Measurements from ENCODE around the gene ARMH4.
"Not testable (repeated sequence)": the region's sequence is repeated elsewhere in the genome, so short reads cannot be mapped to it uniquely, and the experiment has no call there.

ARMH4 gene

DNA sequence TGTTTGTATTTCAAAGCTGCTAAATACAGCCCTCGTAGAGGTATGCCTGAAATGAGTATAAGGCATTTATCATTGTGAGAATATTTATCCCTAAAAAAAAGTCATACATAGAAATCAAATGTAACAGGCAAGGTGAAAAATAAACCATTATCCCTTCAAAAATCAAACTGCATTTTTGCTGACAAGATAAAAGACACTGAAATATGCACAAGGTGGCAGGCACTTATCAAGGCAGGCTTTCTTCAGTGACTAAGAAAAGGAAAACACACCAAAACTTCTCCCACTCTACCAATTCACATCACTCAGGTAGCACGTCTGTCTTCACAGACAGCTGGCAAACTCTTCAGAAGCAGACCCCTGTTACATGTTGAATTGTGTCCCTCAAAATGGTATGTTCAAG lies 23.6 kb downstream of the ARMH4 start:
- no peak for DNase-seq (ENCODE audit: low read depth, low spot score)
- TF ChIP-seq SUZ12 (IDR thresholded peaks at IDR 0.05; ENCODE audit: extremely low read depth, insufficient read depth, insufficient read length) (no peak), YY1 (IDR thresholded peaks at IDR 0.05; ENCODE audit: insufficient read depth, insufficient read length) (no peak), ZNF274 (IDR thresholded peaks at IDR 0.05; ENCODE audit: low read depth, low read length) (no peak)
- Histone ChIP-seq H3K36me3 (ENCODE audit: insufficient read depth, insufficient read length, low read length) (no peaks in the 10 kb centered on the region), H3K9me3 (ENCODE audit: insufficient read depth, low read length) (peaks cover 12% of the 10 kb centered on the region), H3K4me1 (ENCODE audit: insufficient read depth, insufficient read length) (no peaks in the 10 kb centered on the region), H3K27me3 (ENCODE audit: insufficient read depth, insufficient read length) (no peaks in the 10 kb centered on the region), H3K9ac (ENCODE audit: insufficient read length, low read depth) (no peak overlapping the region), H3K4me3 (ENCODE audit: insufficient read length, low read depth) (no peak overlapping the region)

DNA sequence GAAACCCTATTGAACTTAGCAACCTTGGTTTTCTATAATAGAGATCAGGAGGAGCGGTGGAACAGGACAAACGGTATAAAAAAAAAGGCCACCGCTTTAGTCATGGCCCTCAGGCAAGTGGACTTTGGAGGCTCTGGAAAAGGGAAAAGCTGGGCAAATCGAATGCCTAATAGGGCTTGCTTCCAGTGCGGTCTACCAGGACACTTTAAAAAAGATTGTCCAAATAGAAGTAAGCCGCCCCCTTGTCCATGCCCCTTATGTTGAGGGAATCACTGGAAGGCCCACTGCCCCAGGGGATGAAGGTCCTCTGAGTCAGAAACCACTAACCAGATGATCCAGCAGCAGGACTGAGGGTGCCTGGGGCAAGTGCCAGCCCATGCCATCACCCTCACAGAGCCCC lies 29.5 kb downstream of the ARMH4 start:
- H3K4me3 ChIP-seq (ENCODE audit: insufficient read length, low read depth); H3K27me3 ChIP-seq (ENCODE audit: insufficient read depth, insufficient read length); DNase-seq (ENCODE audit: low read depth, low spot score); H3K4me1 ChIP-seq (ENCODE audit: insufficient read depth, insufficient read length); H3K36me3 ChIP-seq (ENCODE audit: insufficient read depth, insufficient read length, low read length); H3K9ac ChIP-seq (ENCODE audit: insufficient read length, low read depth): not testable (repeated sequence)
- H3K9me3 ChIP-seq (ENCODE audit: insufficient read depth, low read length) = peaks cover 12% of the 10 kb centered on the region

DNA sequence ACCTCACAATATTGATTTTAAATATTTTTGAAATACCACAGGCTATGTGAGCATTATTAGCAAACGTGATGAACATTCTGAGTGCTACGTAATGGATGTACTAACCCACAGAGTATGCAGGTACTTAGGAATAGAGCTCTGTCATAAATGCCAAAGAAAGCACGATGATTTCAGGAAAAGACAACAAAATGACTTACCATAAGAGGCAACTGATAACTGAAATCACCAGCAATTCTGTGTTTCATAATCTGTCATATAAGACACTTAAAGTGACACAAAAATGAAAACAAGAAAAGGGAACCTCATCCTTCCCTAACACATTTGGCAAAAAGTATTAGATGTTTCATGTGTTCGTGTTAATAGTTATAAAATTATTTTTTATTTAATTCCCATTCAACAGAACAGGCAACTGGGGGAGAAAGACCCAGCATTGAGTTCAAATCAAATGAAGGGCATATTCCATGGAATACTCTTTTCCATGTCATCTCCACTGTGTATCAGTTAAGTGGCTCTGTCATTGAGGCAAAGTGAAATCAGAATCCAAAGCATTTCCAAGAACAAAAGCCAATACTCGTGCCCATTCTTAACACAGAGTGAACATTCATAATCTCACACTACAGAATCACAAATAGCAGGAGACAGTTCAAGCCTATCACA lies 30.4 kb downstream of the ARMH4 start:
- H3K4me1 ChIP-seq (ENCODE audit: insufficient read depth, insufficient read length) = no peaks in the 10 kb centered on the region
- no peak overlapping the region for H3K4me3 ChIP-seq (ENCODE audit: insufficient read length, low read depth)
- no peak for TF ChIP-seq YY1 (IDR thresholded peaks at IDR 0.05; ENCODE audit: insufficient read depth, insufficient read length)
- no peak for TF ChIP-seq SUZ12 (IDR thresholded peaks at IDR 0.05; ENCODE audit: extremely low read depth, insufficient read depth, insufficient read length)
- TF ChIP-seq ZNF274 (IDR thresholded peaks at IDR 0.05; ENCODE audit: low read depth, low read length) = no peak
- no peaks in the 10 kb centered on the region for H3K36me3 ChIP-seq (ENCODE audit: insufficient read depth, insufficient read length, low read length)
- peaks cover 12% of the 10 kb centered on the region for H3K9me3 ChIP-seq (ENCODE audit: insufficient read depth, low read length)
- H3K9ac ChIP-seq (ENCODE audit: insufficient read length, low read depth) = no peak overlapping the region
- H3K27me3 ChIP-seq (ENCODE audit: insufficient read depth, insufficient read length) = no peaks in the 10 kb centered on the region
- DNase-seq (ENCODE audit: low read depth, low spot score) = no peak

DNA sequence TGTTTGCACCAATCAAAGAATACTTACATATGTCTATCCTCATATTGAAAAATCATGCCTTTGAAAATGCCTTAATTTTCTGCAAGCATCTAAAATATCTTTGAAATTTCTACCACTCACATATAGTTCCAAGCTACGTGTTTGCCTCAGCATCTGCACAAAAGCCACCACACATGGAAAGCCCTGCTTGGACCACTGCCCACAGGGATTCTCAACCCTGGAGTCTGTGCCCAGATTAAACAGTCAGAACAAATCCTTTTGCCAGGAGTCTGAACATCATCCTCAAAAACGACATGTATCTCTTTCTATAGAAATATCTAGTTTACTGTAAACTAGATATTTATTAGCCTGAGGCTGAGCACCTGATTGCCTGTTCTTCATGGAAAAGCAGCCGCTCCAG lies 32.6 kb downstream of the ARMH4 start:
- no peaks in the 10 kb centered on the region for H3K27me3 ChIP-seq (ENCODE audit: insufficient read depth, insufficient read length)
- H3K4me3 ChIP-seq (ENCODE audit: insufficient read length, low read depth) = no peak overlapping the region
- no peaks in the 10 kb centered on the region for H3K4me1 ChIP-seq (ENCODE audit: insufficient read depth, insufficient read length)
- H3K9me3 ChIP-seq (ENCODE audit: insufficient read depth, low read length) = no peaks in the 10 kb centered on the region
- no peak for DNase-seq (ENCODE audit: low read depth, low spot score)
- H3K9ac ChIP-seq (ENCODE audit: insufficient read length, low read depth) = no peak overlapping the region
- no peaks in the 10 kb centered on the region for H3K36me3 ChIP-seq (ENCODE audit: insufficient read depth, insufficient read length, low read length)
- TF ChIP-seq ZNF274 (IDR thresholded peaks at IDR 0.05; ENCODE audit: low read depth, low read length) (no peak), YY1 (IDR thresholded peaks at IDR 0.05; ENCODE audit: insufficient read depth, insufficient read length) (no peak), SUZ12 (IDR thresholded peaks at IDR 0.05; ENCODE audit: extremely low read depth, insufficient read depth, insufficient read length) (no peak)

DNA sequence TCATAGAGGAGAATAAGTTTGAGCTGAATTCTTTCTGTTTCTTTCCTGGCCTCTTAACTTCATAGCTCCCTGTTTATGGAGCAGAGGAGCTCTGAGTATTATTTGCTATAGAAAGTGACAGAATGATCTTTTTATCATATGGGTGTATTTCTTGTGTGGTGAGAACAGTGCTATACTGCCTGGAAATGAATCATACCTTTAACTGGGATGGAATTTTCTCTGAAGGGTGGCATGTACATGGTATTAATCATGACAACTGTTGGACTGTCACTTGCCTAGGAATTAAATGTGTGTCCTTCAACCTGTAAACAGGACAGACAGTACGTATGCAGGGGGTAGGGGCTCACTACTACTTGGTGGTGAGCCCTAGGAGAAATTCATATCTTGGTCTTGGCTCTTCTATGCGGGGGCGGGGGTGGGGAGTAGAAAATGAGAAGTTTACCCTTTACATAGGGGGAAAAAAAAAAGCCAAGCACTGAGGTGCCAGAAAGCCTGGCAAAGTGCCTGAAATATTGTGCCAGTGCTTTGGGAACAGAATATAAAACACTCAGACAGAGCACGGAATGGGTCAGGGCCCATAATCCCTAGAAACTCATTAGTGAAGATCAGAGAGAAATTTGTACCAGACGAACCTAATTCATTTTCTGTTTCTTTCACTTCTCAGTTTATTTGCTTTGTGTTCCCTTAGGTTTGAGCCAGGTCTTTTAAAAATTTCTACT lies 33.8 kb downstream of the ARMH4 start:
- H3K27me3 ChIP-seq (ENCODE audit: insufficient read depth, insufficient read length) = no peaks in the 10 kb centered on the region
- H3K9me3 ChIP-seq (ENCODE audit: insufficient read depth, low read length) = no peaks in the 10 kb centered on the region
- DNase-seq (ENCODE audit: low read depth, low spot score) = no peak
- H3K36me3 ChIP-seq (ENCODE audit: insufficient read depth, insufficient read length, low read length) = no peaks in the 10 kb centered on the region
- TF ChIP-seq SUZ12 (IDR thresholded peaks at IDR 0.05; ENCODE audit: extremely low read depth, insufficient read depth, insufficient read length) (no peak), ZNF274 (IDR thresholded peaks at IDR 0.05; ENCODE audit: low read depth, low read length) (no peak), YY1 (IDR thresholded peaks at IDR 0.05; ENCODE audit: insufficient read depth, insufficient read length) (no peak)
- no peak overlapping the region for H3K4me3 ChIP-seq (ENCODE audit: insufficient read length, low read depth)
- H3K4me1 ChIP-seq (ENCODE audit: insufficient read depth, insufficient read length) = no peaks in the 10 kb centered on the region
- H3K9ac ChIP-seq (ENCODE audit: insufficient read length, low read depth) = no peak overlapping the region

DNA sequence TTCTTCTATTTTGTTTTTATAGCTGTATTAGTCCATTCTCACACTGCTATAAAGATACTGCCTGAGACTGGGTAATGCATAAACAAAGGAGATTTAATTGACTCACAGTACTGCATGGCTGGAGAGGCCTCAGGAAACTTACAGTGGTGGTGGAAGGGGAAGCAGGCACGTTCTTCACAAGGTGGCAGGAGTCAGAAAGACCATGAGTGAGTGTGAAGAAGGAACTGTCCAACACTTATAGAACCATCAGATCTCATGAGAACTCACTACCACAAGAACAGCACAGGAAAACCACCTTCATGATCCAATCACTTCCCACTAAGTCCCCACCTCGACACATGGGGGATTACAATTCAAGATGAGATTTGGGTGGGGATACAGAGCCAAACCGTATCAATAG lies 42.3 kb downstream of the ARMH4 start:
- H3K9me3 ChIP-seq (ENCODE audit: insufficient read depth, low read length) = no peaks in the 10 kb centered on the region
- no peak overlapping the region for H3K4me3 ChIP-seq (ENCODE audit: insufficient read length, low read depth)
- no peak for DNase-seq (ENCODE audit: low read depth, low spot score)
- H3K4me1 ChIP-seq (ENCODE audit: insufficient read depth, insufficient read length) = no peaks in the 10 kb centered on the region
- no peak overlapping the region for H3K9ac ChIP-seq (ENCODE audit: insufficient read length, low read depth)
- no peaks in the 10 kb centered on the region for H3K36me3 ChIP-seq (ENCODE audit: insufficient read depth, insufficient read length, low read length)
- H3K27me3 ChIP-seq (ENCODE audit: insufficient read depth, insufficient read length) = no peaks in the 10 kb centered on the region
- TF ChIP-seq YY1 (IDR thresholded peaks at IDR 0.05; ENCODE audit: insufficient read depth, insufficient read length) (no peak), SUZ12 (IDR thresholded peaks at IDR 0.05; ENCODE audit: extremely low read depth, insufficient read depth, insufficient read length) (no peak), ZNF274 (IDR thresholded peaks at IDR 0.05; ENCODE audit: low read depth, low read length) (no peak)

DNA sequence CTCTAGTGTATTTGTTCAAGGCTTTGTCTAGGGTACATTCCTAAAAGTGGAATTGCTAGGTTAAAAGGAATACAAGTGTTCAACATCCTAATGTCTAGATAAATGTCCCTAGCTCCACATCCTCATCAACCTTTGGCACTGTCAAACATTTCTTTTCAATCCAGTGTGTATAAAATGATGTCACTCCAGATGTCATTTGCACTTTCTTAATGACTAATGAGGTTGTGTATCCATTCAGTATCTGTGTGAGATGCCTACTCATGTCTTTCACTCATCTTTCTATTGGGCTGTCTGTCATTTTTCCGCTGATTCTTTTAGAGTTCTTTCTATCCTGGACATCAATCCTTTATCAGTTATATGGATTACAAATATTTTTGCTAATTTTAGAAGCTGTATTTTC lies 43.3 kb downstream of the ARMH4 start:
- Histone ChIP-seq H3K9me3 (ENCODE audit: insufficient read depth, low read length) (no peaks in the 10 kb centered on the region), H3K36me3 (ENCODE audit: insufficient read depth, insufficient read length, low read length) (no peaks in the 10 kb centered on the region), H3K9ac (ENCODE audit: insufficient read length, low read depth) (no peak overlapping the region), H3K4me1 (ENCODE audit: insufficient read depth, insufficient read length) (no peaks in the 10 kb centered on the region), H3K4me3 (ENCODE audit: insufficient read length, low read depth) (no peak overlapping the region), H3K27me3 (ENCODE audit: insufficient read depth, insufficient read length) (no peaks in the 10 kb centered on the region)
- TF ChIP-seq ZNF274 (IDR thresholded peaks at IDR 0.05; ENCODE audit: low read depth, low read length) = no peak
- no peak for TF ChIP-seq SUZ12 (IDR thresholded peaks at IDR 0.05; ENCODE audit: extremely low read depth, insufficient read depth, insufficient read length)
- no peak for TF ChIP-seq YY1 (IDR thresholded peaks at IDR 0.05; ENCODE audit: insufficient read depth, insufficient read length)
- no peak for DNase-seq (ENCODE audit: low read depth, low spot score)
